GM12892 (cell line): ENCODE measurements around the gene KRT82.
A peak's percentile ranks its signal among the peaks of the same experiment; 100 is the strongest.

Experiments used
- DNase-seq: peaks from one replicate; pipeline ENCODE4 v3.0.0; 2011; ENCODE audit not compliant: insufficient read length
- FAIRE-seq: peaks from 2 replicates; lab custom pipeline; 2011; peaks lifted over from hg19 to GRCh38; lab: Jason Lieb, UNC
- POLR2A ChIP-seq: IDR thresholded peaks from 2 replicates; pipeline ENCODE4 v1.6.1; 2011; ENCODE audit warnings: low read depth, low read length, control low read depth
- POLR2AphosphoS5 ChIP-seq: IDR thresholded peaks from 2 replicates; pipeline ENCODE4 v1.6.1; 2011; ENCODE audit warnings: low read depth, low read length, control low read depth
- TAF1 ChIP-seq: IDR thresholded peaks from 2 replicates; pipeline ENCODE4 v1.6.1; 2011; ENCODE audit warnings: low read depth, mild to moderate bottlenecking, control low read depth, low read length, borderline replicate concordance

KRT82 gene

GRCh38 chr12:52372216-52373154 lies 33.6 kb downstream of the KRT82 start:
- peak; percentile 38 for FAIRE-seq
- peak; percentile 53 for DNase-seq
- TF ChIP-seq POLR2AphosphoS5 (no peak), POLR2A (no peak), TAF1 (no peak)

GRCh38 chr12:52371716-52372115 lies 34.4 kb downstream of the KRT82 start:
- TF ChIP-seq TAF1 (no peak), POLR2AphosphoS5 (no peak), POLR2A (no peak)
- FAIRE-seq (no peak), DNase-seq (no peak)

DNA sequence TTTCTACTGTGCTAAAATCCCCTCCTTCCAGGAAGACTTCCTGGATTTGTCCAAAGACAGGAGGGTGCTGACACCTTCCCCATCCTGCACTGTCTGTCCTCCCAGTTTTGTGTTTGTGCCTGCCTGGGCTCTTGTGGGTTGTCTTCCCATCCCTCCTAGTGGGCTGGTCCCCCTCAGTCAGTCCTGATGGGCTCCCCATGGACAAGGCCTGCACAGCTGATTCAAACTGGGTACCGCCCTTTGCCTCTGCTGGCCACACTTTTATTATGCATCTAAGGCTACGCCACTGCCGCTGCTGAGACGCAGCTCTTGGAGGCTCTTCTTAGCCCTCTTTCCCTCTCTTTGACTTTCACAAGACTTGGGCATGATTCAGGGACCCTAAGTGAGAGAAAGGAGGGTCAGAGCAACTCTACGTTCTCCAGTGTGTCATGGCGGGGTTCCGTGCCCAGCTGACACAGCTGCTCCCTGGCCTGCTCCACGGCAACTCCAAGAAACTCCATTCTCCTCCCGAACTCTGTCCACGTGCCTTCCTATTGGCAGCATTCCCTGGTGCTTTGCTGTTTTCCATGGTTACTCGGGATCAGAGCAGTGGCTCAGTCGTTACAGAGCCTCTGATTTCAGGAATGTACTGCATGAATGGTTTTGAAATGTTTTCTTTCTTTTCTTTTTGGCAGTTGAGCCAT lies 35.1 kb downstream of the KRT82 start:
- FAIRE-seq = no peak
- no peak for DNase-seq
- TF ChIP-seq POLR2A = no peak
- no peak for TF ChIP-seq TAF1
- TF ChIP-seq POLR2AphosphoS5 = no peak

DNA sequence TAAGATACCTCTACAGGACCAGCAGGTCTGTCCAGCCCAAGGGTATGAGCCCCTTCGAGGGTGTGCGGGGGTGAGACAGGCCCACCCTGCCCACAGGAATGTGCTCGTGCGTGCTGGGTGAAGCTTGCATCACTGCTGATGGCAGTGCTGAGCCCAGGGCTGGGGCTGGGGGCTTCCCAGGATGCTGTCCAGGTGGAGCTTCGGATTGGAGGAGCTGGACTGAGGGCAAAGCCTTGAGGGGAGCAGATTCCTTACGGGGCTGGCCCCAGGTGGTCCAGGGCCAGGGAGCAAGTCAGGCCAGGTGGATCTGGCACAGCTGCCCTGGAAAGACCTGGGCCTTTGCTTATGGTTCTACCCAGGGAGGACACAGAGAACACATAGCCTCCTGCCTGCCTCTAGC lies 36.3 kb downstream of the KRT82 start:
- DNase-seq (no peak), FAIRE-seq (no peak)
- TF ChIP-seq TAF1 (no peak), POLR2AphosphoS5 (no peak), POLR2A (no peak)

GRCh38 chr12:52369211-52369610 lies 36.9 kb downstream of the KRT82 start:
- TF ChIP-seq POLR2AphosphoS5 = no peak
- no peak for TF ChIP-seq TAF1
- TF ChIP-seq POLR2A = no peak
- no peak for FAIRE-seq
- no peak for DNase-seq

DNA sequence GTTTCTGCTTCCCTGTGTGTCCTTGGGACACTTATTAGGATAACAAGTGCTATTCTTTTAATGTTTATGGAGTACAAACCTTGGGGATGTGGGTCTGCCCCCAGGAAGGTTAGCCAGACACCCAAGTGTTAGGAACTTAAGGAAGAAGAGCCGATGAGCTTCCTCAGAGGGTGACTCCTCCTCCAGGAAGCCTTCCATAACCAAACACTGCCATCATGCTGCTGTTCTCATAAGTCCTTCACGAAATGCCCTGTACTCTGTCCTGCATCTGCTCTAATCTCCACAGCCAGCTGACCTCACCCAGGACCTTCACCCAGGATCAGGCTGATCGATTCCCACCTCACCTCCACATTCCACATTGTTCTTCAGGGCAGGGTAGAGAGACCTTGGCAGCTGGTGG lies 37.6 kb downstream of the KRT82 start:
- DNase-seq (no peak), FAIRE-seq (no peak)

GRCh38 chr12:52367876-52368275 lies 38.3 kb downstream of the KRT82 start:
- FAIRE-seq = no peak
- TF ChIP-seq POLR2AphosphoS5 = no peak
- TF ChIP-seq TAF1 = no peak
- TF ChIP-seq POLR2A = no peak

More for the DNA sequence above, 37.6 kb downstream of the KRT82 start:
- TF ChIP-seq TAF1 (no peak), POLR2A (no peak), POLR2AphosphoS5 (no peak)

GRCh38 chr12:52366738-52367485 lies 39.2 kb downstream of the KRT82 start, which contains the start of gene KRT85:
TSS of gene KRT85 (minus strand) at chr12:52367481. CDS start at chr12:52367405, 76 bp downstream.
- TF ChIP-seq POLR2AphosphoS5 = no peak
- FAIRE-seq = no peak
- DNase-seq = no peak

More at GRCh38 chr12:52367876-52368275, 38.3 kb downstream of the KRT82 start:
- DNase-seq = no peak

- FAIRE-seq (no peak), DNase-seq (no peak)
Observed at GRCh38 chr12:52364901-52365489, 41.1 kb downstream of the KRT82 start.

GRCh38 chr12:52364061-52364460 lies 42.1 kb downstream of the KRT82 start:
- TF ChIP-seq POLR2A (no peak), POLR2AphosphoS5 (no peak), TAF1 (no peak)

More at GRCh38 chr12:52364901-52365489, 41.1 kb downstream of the KRT82 start:
- TF ChIP-seq POLR2A = no peak
- no peak for TF ChIP-seq POLR2AphosphoS5
- TF ChIP-seq TAF1 = no peak

GRCh38 chr12:52363111-52363679 lies 42.9 kb downstream of the KRT82 start:
- no peak for FAIRE-seq
- no peak for TF ChIP-seq TAF1
- TF ChIP-seq POLR2AphosphoS5 = no peak
- TF ChIP-seq POLR2A = no peak
- no peak for DNase-seq

More at GRCh38 chr12:52364061-52364460, 42.1 kb downstream of the KRT82 start:
- FAIRE-seq (no peak), DNase-seq (no peak)
